ENCODE results near the gene TUBA3E.
"Not testable (repeated sequence)": the region's sequence is repeated elsewhere in the genome, so short reads cannot be mapped to it uniquely, and the experiment has no call there.

TUBA3E gene

GRCh38 chr2:130198343-130198742 lies at the start of gene TUBA3E:
TSS of gene TUBA3E (minus strand) at chr2:130198439. CDS start at chr2:130198360, 79 bp downstream.
- no peak for DNase-seq (ENCODE audit: low spot score)

- DNase-seq (ENCODE audit: low spot score), result no peak
These were observed 48.2 kb upstream of the TUBA3E start for GRCh38 chr2:130246430-130246829.

- no peak for DNase-seq (ENCODE audit: low spot score)
These were observed 47.7 kb upstream of the TUBA3E start for GRCh38 chr2:130245976-130246375.

DNA sequence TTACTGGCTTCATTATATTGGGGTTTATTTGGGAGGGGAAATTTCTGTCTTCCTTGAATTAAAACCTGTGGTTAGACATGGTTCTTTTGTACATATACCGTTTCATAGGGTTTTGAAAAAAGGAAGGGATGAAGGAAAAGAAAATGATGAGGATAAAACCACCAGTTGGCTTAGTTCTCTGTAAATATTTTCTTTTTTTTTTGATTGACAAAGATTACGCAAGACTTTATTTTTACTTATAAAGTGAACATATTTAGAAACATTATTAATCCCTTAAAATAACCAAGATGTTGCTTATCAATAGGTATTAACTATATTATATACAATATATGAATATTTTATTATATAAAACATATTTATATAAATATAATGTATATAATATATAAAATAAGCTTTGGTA lies 45.1 kb upstream of the TUBA3E start:
- no peak for DNase-seq (ENCODE audit: low spot score)

GRCh38 chr2:130241041-130241707 lies 42.9 kb upstream of the TUBA3E start:
- DNase-seq (ENCODE audit: low spot score), result no peak

DNA sequence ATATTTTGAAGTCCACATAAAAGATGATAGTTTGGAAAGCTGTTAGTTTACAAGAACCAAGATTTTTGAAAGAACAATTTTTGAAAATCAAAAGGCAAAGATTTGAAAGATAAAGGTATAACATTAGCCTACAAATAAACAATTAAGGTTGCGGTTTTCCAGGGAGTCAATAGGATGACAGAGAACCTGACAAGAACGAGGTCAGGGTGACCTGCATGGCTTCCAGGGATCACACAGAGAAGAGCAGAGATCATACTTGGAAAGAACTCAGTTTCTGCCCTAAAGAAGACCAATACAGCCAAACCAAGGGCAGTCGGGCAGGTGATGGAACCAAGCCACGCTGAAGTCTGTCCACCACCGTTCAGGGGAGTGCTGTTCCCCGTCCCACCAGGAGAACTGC lies 41.3 kb upstream of the TUBA3E start:
- not testable (repeated sequence) for DNase-seq (ENCODE audit: low spot score)

DNA sequence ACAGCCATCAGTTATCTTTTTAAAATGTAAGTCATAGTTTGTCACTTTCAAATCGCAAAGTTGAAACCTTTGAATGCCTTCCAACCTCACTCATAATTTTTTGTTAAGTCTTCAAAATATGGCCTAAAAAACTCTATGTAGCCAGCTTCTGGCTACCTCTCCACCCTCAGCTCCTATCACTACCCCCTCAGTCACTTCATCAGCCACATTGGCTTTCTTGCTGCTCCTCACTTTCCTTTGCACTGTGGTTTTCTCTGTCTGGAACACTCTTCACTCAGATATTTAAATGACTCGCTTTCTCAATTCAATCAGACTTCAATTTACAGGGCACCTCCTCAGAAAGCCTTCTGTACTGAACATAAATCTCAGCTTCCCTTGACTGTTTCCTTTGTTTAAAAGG lies 34.8 kb upstream of the TUBA3E start:
- DNase-seq (ENCODE audit: low spot score), result not testable (repeated sequence)

DNA sequence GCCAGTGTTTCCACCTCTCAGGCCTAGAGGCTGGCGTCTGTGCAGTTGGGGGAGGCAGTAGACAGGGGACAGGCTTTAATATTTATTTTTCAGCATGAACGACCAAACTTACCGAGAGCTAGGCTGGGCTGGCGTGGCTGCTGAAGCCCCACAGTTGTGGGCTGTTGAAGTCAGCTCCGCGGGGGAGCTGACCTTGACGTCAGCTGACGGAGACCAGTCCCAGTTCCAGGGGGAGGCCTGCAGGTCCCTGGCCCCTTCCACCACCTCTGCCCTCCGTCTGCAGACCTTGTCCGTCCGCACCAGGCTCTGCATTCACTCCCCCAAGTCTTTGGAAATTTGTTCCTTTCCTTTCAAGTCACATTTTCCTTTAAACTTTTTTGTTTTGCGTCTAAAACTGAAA lies 33.4 kb upstream of the TUBA3E start:
- DNase-seq (ENCODE audit: low spot score), result no peak

DNA sequence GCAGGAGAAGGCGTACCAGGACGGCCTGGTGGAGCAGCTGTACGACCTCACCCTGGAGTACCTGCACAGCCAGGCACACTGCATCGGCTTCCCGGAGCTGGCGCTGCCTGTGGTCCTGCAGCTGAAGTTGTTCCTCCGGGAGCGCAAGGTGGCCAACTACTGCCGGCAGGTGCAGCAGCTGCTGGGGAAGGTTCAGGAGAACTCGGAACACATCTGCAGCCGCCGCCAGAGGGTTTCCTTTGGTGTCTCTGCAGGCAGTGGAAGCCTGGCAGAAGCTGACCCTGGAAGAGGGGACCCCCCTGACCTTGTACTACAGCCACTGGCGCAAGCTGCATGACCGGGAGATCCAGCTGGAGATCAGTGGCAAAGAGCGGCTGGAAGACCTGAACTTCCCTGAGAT lies 32.7 kb upstream of the TUBA3E start:
- not testable (repeated sequence) for DNase-seq (ENCODE audit: low spot score)

GRCh38 chr2:130230376-130230775 lies 32.1 kb upstream of the TUBA3E start:
- not testable (repeated sequence) for DNase-seq (ENCODE audit: low spot score)

DNA sequence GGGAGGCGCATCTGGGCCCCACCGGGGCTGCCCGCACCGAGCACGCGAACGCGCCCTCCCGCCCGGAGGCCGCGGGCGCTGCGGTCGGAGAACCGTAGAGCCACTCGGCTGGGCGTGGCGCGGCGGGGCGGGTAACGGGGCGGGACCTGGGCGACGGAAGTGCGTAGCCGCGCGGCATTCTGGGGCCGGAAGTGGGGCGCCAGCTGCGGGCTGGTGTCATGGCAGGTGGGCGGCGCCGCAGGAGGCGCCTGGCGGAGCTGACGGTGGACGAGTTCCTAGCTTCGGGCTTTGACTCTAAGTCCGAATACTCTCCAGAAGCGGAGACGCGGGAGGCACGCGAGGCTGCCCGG lies 30.9 kb upstream of the TUBA3E start:
- DNase-seq (ENCODE audit: low spot score), result peak; percentile 12

GRCh38 chr2:130228467-130229160 lies 30.4 kb upstream of the TUBA3E start:
- DNase-seq (ENCODE audit: low spot score), result not testable (repeated sequence)

DNA sequence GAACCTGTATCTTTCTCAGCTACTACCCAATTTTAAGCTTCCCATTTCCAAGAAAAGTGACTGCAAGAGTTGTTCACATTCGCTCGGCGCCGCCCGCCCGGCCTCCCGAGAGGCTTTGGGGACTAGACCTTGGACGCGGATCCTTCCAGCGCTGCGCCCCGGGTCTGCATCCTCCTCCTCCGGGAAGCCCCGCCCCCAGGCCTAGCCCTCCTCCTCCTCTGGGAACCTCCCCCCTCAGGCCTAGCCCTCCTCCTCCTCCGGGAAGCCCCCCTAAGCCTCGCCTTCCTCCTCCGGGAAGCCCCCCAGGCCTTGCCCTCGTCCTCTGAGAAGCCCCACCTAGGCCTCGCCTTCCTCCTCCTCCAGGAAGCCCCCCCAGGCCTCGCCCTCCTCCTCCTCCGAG lies 29.8 kb upstream of the TUBA3E start:
- DNase-seq (ENCODE audit: low spot score), result not testable (repeated sequence)

DNA sequence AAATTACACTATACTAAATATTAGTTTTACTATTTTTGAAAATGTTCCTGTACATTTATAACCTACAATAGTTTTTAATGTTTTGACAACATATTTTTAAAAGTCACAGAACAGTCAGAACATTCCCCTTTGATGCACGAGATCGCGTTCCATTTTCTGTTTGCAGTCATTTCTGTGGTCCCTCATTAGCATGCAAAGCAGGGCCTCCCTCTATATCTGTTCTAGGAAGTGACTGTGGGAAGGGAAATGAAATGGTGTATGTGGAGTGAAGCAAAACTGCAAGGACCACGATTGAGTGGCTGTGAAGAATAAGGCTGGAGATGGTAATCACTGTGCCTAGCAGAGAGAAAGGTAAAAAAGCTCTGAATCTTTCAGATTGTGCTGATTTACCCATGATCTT lies 24.3 kb upstream of the TUBA3E start:
- DNase-seq (ENCODE audit: low spot score), result not testable (repeated sequence)

DNA sequence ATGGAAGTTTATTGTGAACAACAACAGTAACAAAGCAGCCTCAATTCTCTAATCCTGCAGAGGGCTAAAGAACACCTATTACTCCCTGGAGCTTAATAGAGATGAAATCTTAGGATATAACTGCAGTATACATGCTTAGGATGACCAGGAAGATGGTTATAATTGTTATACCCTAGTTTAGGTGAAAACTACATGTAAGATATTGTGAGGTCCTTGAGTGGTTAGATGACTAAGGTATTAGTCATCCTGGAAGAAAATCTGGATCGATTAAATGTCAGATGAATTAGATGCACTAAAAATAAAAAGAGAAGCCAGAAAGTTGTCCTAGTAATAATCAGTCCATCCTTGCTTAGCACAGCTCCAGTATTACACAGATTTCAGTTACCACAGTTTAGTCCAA lies 22.3 kb upstream of the TUBA3E start:
- not testable (repeated sequence) for DNase-seq (ENCODE audit: low spot score)

DNA sequence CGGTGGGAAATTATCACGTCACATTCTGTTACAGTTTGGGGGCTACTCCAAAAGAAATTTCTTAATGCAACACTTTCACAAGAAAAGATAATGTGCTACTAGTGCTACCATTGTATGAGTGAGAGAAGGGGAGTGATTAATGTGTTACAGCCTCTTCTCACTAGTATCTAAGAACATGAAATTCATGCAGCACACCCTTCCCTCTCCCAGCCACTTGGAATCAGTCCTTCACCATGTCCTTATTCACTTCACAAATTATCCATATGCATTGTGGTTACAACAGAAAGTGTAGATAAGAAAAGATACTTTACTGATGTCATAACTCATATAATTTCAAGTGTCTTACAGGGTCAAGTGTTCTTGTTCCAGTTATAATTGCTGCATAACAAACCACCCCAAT lies 20.9 kb upstream of the TUBA3E start:
- DNase-seq (ENCODE audit: low spot score), result not testable (repeated sequence)

DNA sequence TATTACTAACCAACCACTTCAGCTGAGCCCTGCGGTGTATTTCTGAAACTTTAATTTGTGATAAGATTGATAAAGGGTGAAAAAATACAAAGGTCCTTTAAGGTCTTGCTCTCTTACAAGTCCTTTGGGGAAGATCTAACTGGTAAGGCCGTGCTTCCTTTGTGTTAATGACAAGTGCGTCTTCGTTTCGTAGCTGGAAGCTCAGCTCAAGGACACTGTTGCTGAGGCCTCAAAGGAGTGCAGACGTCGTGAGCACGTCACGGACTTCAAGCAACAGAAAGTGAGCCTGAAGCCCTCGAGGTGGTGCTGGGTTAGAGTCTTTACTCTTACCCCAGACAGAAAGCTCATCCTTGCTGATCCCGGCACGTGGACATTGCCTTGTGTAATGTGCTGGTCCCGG lies 8.8 kb upstream of the TUBA3E start:
- not testable (repeated sequence) for DNase-seq (ENCODE audit: low spot score)

- not testable (repeated sequence) for DNase-seq (ENCODE audit: low spot score)
These were observed 4.9 kb upstream of the TUBA3E start for GRCh38 chr2:130203150-130203549.

- DNase-seq (ENCODE audit: low spot score), result not testable (repeated sequence)
These were observed 4.3 kb upstream of the TUBA3E start for GRCh38 chr2:130202518-130202917.

DNA sequence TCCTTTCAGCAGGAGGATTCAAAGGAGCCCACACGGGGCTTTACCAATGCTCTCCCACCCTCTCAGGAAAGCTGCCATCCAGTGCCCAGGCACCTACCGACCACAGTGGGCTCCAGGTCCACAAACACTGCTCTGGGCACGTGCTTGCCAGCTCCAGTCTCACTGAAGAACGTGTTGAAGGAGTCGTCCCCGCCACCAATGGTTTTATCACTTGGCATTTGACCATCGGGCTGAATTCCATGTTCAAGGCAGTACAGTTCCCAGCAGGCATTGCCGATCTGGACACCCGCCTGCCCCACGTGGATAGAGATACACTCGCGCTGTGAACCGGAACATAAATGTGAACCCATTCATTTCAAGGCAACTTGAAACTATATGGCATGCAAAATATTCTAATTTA lies 2.2 kb downstream of the TUBA3E start:
- not testable (repeated sequence) for DNase-seq (ENCODE audit: low spot score)

DNA sequence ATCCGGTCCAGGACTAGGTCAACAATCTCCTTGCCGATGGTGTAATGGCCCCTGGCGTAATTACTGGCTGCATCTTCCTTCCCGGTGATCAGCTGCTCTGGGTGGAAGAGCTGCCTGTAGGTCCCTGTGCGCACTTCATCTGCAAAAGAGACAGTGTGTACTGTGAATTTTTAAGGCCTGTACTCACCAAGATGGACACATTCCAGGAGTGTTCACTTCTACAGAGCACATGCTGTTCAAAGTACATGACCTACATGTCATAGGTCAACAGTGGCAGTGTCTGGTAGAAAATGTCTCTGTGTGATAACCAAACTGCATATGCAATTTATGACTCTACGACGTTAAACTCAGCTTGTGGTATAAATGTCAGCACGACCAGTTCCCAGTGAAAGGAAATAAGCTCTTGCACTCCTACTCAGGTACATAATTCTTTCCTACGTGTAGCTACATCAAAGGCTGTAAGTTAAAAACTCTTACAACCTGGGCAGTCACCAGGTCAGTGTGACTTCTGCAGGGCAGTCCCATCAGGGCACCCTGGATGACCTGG lies 3.1 kb downstream of the TUBA3E start:
- DNase-seq (ENCODE audit: low spot score), result not testable (repeated sequence)

DNA sequence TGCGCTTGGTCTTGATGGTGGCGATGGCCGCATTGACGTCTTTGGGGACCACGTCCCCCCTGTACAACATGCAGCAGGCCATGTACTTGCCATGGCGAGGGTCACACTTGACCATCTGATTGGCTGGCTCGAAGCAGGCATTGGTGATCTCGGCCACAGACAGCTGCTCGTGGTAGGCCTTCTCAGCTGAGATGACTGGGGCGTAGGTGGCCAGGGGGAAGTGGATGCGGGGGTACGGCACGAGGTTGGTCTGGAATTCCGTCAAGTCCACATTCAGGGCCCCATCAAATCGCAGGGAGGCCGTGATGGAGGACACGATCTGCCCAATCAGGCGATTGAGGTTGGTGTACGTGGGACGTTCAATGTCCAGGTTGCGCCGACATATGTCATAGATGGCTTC lies 4.4 kb downstream of the TUBA3E start:
- DNase-seq (ENCODE audit: low spot score), result not testable (repeated sequence)

DNA sequence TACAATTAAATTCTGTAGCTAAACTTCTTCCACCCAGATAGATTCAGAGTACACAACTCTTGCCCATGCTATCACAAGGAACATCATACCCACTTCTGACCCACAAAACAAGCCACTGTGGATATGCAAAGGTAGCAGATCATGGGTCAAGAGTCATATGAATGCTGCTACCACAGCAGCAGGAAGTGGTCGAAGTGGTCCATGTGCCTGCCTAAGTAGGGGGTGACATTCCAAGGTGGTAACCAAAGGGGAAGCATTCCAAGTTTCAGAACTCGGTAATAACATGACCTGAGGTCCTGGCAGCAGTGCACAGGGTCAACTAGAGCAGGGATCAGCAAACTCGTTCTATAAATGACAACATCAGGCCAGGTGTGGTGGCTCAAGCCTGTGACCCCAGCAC lies 5.8 kb downstream of the TUBA3E start:
- not testable (repeated sequence) for DNase-seq (ENCODE audit: low spot score)
